BLaER1 (cell line): ENCODE measurements around the gene PDCL3.

Experiments
- H3K27ac ChIP-seq: shearing (Covaris generic); formaldehyde crosslinking; 2 replicates; pipeline ENCODE4 v1.8.1; 2022
- H3K27me3 ChIP-seq: shearing (Covaris generic); formaldehyde crosslinking; 2 replicates; pipeline ENCODE4 v1.8.1; 2022
- H3K36me3 ChIP-seq: shearing (Covaris generic); formaldehyde crosslinking; 2 replicates; pipeline ENCODE4 v1.8.1; 2022
- H3K4me1 ChIP-seq: shearing (Covaris generic); formaldehyde crosslinking; 2 replicates; pipeline ENCODE4 v1.8.1; 2022
- H3K4me2 ChIP-seq: shearing (Covaris generic); formaldehyde crosslinking; 2 replicates; pipeline ENCODE4 v1.8.1; 2022
- H3K4me3 ChIP-seq: shearing (Covaris generic); formaldehyde crosslinking; 2 replicates; pipeline ENCODE4 v1.8.1; 2022
- H3K9ac ChIP-seq: shearing (Covaris generic); formaldehyde crosslinking; 2 replicates; pipeline ENCODE4 v1.8.1; 2022
- H3K9me3 ChIP-seq: shearing (Covaris generic); formaldehyde crosslinking; 2 replicates; pipeline ENCODE4 v1.8.1; 2022
- H4K20me1 ChIP-seq: shearing (Covaris generic); formaldehyde crosslinking; 2 replicates; pipeline ENCODE4 v1.8.1; 2022
- Cebpa-rat ChIP-seq: shearing (Covaris generic); IDR thresholded peaks from 2 replicates; pipeline ENCODE4 v1.8.1; 2022

PDCL3 gene

GRCh38 chr2:100562613-100563406, at the start of gene PDCL3:
Gene PDCL3, plus strand, starts transcription at chr2:100562993. Its CDS starts 75 bp downstream, at chr2:100563068.
- H3K9me3 ChIP-seq: no peaks in the 10 kb centered on the region
- H3K36me3 ChIP-seq: peaks cover 18% of the 10 kb centered on the region
- H3K4me3 ChIP-seq: peak within 1 kb of the TSS; percentile 78
- TF ChIP-seq Cebpa-rat: no peak
- H3K4me1 ChIP-seq: peaks cover 32% of the 10 kb centered on the region
- H3K27me3 ChIP-seq: no peaks in the 10 kb centered on the region
- peak within 1 kb of the TSS; percentile 88 for H3K27ac ChIP-seq
- peak within 1 kb of the TSS; percentile 76 for H3K4me2 ChIP-seq
- H3K9ac ChIP-seq: peak within 1 kb of the TSS; percentile 88
- no peaks in the 10 kb centered on the region for H4K20me1 ChIP-seq

DNA sequence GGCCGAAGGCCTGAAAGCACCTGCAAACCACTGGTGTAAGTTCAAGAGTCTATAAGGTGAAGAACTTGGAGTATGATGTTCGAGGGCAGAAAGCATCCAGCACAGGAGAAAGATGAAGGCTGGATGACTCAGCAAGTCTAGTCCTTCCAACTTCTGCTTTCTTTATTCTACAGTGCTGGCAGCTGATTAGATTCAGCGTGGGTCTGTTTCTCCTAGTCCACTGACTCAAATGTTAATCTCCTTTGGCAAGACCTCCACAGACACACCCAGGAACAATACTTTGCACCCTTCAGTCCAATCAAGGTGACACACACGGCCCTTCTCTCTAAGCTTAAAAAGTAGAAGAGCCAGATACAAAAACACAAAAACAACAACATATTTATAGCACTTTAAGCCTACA, 49.1 kb upstream of the PDCL3 start:
- Histone ChIP-seq H3K4me1 (no peaks in the 10 kb centered on the region), H3K27me3 (no peaks in the 10 kb centered on the region), H3K27ac (no peak overlapping the region), H3K4me3 (no peak overlapping the region), H3K9me3 (peaks cover 3% of the 10 kb centered on the region; the same call in 1 of the 2 replicates), H3K36me3 (no peaks in the 10 kb centered on the region), H3K9ac (no peak overlapping the region), H4K20me1 (no peaks in the 10 kb centered on the region), H3K4me2 (no peak overlapping the region)
- TF ChIP-seq Cebpa-rat: no peak

GRCh38 chr2:100517556-100517955, 45.2 kb upstream of the PDCL3 start:
- Histone ChIP-seq H4K20me1 (no peaks in the 10 kb centered on the region), H3K27ac (no peak overlapping the region), H3K9ac (no peak overlapping the region), H3K4me2 (no peak overlapping the region), H3K4me3 (no peak overlapping the region), H3K27me3 (no peaks in the 10 kb centered on the region), H3K4me1 (no peaks in the 10 kb centered on the region), H3K9me3 (no peaks in the 10 kb centered on the region), H3K36me3 (no peaks in the 10 kb centered on the region)
- TF ChIP-seq Cebpa-rat: no peak

DNA sequence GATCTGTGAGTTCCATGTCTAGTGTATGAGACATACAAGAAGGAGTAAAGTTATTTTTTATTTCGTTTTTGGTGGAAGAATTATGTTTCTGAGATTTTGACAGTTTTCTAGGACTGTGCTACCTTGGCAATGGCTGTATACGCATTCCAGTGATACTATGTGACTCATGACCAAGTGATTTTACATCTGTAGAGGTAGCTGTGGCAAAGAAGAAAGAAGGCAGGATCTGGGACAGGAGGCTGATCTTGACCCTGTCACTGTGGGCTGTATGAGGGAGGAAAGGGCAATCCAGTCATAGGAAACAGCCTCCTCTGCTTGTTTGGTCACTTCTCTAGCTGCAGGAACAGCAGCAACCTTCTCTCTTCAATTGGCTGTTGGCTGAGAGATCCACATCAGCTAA, 44.0 kb upstream of the PDCL3 start:
- Histone ChIP-seq H3K4me1 (no peaks in the 10 kb centered on the region), H3K9me3 (no peaks in the 10 kb centered on the region), H3K4me2 (no peak overlapping the region), H3K27ac (no peak overlapping the region), H3K4me3 (no peak overlapping the region), H3K36me3 (no peaks in the 10 kb centered on the region), H4K20me1 (no peaks in the 10 kb centered on the region), H3K27me3 (no peaks in the 10 kb centered on the region), H3K9ac (no peak overlapping the region)
- TF ChIP-seq Cebpa-rat: no peak

- no peak overlapping the region for H3K4me2 ChIP-seq
- no peaks in the 10 kb centered on the region for H3K27me3 ChIP-seq
- no peaks in the 10 kb centered on the region for H3K36me3 ChIP-seq
- no peaks in the 10 kb centered on the region for H3K9me3 ChIP-seq
- no peak overlapping the region for H3K9ac ChIP-seq
- no peak overlapping the region for H3K4me3 ChIP-seq
- no peaks in the 10 kb centered on the region for H3K4me1 ChIP-seq
- no peak overlapping the region for H3K27ac ChIP-seq
- no peak for TF ChIP-seq Cebpa-rat
- H4K20me1 ChIP-seq: no peaks in the 10 kb centered on the region
These were observed 42.6 kb upstream of the PDCL3 start for GRCh38 chr2:100520224-100520623.

- Histone ChIP-seq H3K27ac (no peak overlapping the region), H3K9ac (no peak overlapping the region), H3K27me3 (no peaks in the 10 kb centered on the region), H3K36me3 (no peaks in the 10 kb centered on the region), H3K4me2 (no peak overlapping the region), H3K4me3 (no peak overlapping the region), H4K20me1 (no peaks in the 10 kb centered on the region), H3K4me1 (no peaks in the 10 kb centered on the region), H3K9me3 (no peaks in the 10 kb centered on the region)
- TF ChIP-seq Cebpa-rat: no peak
These were observed 40.4 kb upstream of the PDCL3 start for GRCh38 chr2:100522430-100522829.

DNA sequence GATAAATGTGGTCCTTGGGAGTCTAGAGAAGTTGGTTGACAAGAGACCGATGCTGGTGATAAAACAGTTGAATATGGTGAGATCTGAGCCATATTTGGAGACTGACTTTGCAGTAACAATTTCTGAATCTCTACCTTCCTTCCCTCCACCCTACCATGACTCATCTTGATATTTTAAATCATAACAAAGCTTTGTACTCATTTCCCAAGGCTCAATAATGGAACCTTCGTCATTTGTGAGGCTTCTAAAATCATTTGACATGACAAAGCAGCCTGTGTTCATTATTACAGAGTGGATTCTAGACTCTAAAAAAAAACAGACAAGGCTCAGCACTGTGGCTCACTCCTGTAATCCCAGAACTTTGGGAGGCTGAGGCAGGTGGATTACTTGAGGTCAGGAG, 38.5 kb upstream of the PDCL3 start:
- no peaks in the 10 kb centered on the region for H3K36me3 ChIP-seq
- H4K20me1 ChIP-seq: no peaks in the 10 kb centered on the region
- no peak overlapping the region for H3K4me2 ChIP-seq
- no peak overlapping the region for H3K9ac ChIP-seq
- H3K4me1 ChIP-seq: no peaks in the 10 kb centered on the region
- H3K9me3 ChIP-seq: no peaks in the 10 kb centered on the region
- H3K4me3 ChIP-seq: no peak overlapping the region
- TF ChIP-seq Cebpa-rat: no peak
- H3K27me3 ChIP-seq: no peaks in the 10 kb centered on the region
- no peak overlapping the region for H3K27ac ChIP-seq

GRCh38 chr2:100526868-100527267, 35.9 kb upstream of the PDCL3 start:
- Histone ChIP-seq H3K4me2 (no peak overlapping the region), H3K36me3 (no peaks in the 10 kb centered on the region), H4K20me1 (no peaks in the 10 kb centered on the region), H3K27me3 (no peaks in the 10 kb centered on the region), H3K9me3 (no peaks in the 10 kb centered on the region), H3K27ac (no peak overlapping the region), H3K9ac (no peak overlapping the region), H3K4me1 (0 out of 2 replicates have a peak, but pooled peaks cover 7% of the 10 kb centered on the region), H3K4me3 (no peak overlapping the region)
- TF ChIP-seq Cebpa-rat: no peak

GRCh38 chr2:100527440-100528015, 35.3 kb upstream of the PDCL3 start:
- no peak overlapping the region for H3K27ac ChIP-seq
- H3K4me3 ChIP-seq: no peak overlapping the region
- H3K4me1 ChIP-seq: 0 out of 2 replicates have a peak, but pooled peaks cover 7% of the 10 kb centered on the region
- no peaks in the 10 kb centered on the region for H3K27me3 ChIP-seq
- H4K20me1 ChIP-seq: no peaks in the 10 kb centered on the region
- no peak for TF ChIP-seq Cebpa-rat
- H3K9ac ChIP-seq: no peak overlapping the region
- no peaks in the 10 kb centered on the region for H3K36me3 ChIP-seq
- no peak overlapping the region for H3K4me2 ChIP-seq
- H3K9me3 ChIP-seq: no peaks in the 10 kb centered on the region

- TF ChIP-seq Cebpa-rat: no peak
- Histone ChIP-seq H3K36me3 (no peaks in the 10 kb centered on the region), H3K4me1 (0 out of 2 replicates have a peak, but pooled peaks cover 7% of the 10 kb centered on the region), H3K27me3 (no peaks in the 10 kb centered on the region), H3K27ac (no peak overlapping the region), H3K4me3 (no peak overlapping the region), H4K20me1 (no peaks in the 10 kb centered on the region), H3K4me2 (no peak overlapping the region), H3K9me3 (no peaks in the 10 kb centered on the region), H3K9ac (no peak overlapping the region)
These were observed 33.6 kb upstream of the PDCL3 start for GRCh38 chr2:100529176-100529575.
